ENCODE measurements around the gene ANTXR1. TPM values are rescaled to one million over a fixed set of nuclear protein-coding genes. Genes with fewer than 3 reads are reported as not detected.
"Not testable (repeated sequence)": the region's sequence is repeated elsewhere in the genome, so short reads cannot be mapped to it uniquely, and the experiment has no call there.

The ANTXR1 gene
- total RNA-seq, 1 donor from 2014 or later, result not detected

DNA sequence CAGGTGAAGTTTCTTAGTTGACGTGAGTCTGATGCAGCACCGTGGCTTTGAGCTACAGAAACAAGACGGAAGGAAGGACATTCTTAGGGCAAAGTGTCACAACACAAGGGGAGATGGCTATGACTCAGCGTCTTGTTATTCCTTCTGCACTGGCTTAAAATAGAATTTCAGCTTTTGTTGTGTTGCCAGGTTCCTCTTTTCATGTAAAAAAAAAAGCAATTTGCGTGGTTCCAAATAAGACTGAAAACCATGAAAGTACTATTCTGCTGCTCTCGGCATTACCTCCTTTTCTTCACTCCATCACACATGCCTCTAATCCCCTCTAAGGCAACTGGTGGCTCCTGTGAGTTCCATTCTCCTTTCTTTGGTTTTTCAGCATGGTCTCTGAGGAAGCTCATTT lies 150.1 kb downstream of the ANTXR1 start:
- intact Hi-C loops (cut with micrococcal nuclease), result no loop called here

DNA sequence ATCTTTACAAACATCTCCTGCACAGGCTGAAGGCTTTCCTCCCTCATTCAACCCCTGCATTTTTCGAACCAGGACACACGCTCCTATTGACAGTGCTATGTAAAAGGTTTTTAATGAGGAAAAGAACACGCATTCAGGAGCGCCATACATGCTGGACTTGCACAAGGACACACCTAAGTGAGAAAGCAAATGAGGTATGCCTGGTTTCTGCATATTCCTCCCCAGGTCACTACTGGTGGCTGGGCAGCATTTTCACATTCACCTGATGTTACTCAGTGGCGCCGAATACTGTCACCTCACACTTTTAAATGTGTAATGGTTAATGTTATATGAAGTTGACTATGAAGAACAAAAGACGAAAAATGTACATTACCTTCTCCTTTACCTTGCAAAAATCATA lies 150.6 kb downstream of the ANTXR1 start:
- intact Hi-C loops (cut with micrococcal nuclease), result no loop called here

DNA sequence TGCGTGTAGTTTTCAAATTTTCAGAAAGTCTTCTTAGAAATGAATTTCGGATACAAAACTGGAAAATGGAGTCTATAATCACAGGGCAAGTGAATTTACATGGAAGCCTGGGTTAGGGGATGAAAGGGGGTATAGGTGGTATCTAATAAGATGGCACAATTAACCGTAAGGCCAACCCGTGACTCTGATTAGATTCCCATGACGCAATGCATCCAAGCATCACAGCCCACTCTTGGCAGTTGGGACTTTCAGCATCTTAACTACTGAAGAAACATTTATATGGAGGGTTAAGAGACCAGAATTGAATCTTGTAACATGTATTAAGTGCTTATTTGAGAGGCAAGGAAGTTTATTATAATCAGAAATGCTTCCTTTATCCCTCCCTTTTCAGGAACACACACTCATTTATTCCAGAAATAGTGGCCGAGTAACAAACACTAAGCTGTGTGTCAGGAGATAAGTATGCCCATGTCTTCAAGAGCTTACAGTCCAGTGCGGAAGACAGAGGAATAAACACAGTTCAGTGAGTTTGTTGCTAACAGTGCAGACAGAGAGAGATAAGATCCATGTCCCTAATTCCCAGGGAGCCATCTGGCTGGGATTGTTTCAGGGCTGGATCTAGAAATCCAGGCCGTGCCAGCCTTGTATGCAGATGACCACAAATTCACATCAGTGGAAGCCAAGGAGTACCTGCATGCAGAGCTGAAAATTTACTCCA lies 151.2 kb downstream of the ANTXR1 start:
- intact Hi-C loops (cut with micrococcal nuclease), result no loop called here

DNA sequence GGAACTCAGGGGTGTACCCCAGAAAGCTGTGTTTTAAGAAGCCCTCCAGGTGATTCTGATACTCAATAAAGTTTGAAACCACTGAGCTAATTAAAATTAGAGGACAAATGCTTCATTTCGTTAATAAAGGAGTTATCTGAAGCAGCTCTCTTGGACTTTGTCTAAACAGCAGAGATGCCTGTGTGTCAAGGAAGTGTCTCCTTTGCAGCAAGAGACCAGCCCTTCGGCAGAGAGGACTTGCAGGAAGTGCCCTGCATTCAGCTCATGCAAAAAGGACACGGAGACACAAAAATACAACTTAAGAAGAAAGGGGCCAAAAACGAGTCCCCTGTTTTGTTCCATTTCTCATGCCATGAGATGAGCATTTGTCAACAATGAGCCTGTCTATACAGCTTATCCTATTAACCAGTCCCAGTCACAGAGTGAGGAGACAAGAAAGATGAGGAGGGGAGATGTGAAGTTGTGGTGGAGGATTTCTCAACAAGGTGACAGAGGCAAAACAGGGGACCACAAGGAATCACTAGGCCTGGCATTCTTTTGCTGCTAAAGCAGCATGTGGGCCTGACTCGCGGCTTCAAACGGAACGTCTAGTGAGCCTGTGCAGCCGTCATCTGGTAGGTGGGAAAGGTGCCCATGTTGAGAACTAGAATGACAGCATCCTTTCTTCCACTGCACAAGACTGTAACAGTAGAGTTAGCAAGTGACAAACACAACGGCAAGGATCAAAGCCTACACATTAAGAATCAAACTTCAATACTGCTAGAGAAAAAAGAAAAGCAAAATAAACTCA lies 152.3 kb downstream of the ANTXR1 start:
- intact Hi-C loops (cut with micrococcal nuclease), result no loop called here

GRCh38 chr2:69166465-69166811 lies 153.5 kb downstream of the ANTXR1 start:
- intact Hi-C loops (cut with micrococcal nuclease), result no loop called here

- intact Hi-C loops (cut with micrococcal nuclease), result no loop called here
Observed at GRCh38 chr2:69166812-69167468, 154.0 kb downstream of the ANTXR1 start.

GRCh38 chr2:69167469-69167822 lies 154.5 kb downstream of the ANTXR1 start:
- intact Hi-C loops (cut with micrococcal nuclease), result no loop called here

DNA sequence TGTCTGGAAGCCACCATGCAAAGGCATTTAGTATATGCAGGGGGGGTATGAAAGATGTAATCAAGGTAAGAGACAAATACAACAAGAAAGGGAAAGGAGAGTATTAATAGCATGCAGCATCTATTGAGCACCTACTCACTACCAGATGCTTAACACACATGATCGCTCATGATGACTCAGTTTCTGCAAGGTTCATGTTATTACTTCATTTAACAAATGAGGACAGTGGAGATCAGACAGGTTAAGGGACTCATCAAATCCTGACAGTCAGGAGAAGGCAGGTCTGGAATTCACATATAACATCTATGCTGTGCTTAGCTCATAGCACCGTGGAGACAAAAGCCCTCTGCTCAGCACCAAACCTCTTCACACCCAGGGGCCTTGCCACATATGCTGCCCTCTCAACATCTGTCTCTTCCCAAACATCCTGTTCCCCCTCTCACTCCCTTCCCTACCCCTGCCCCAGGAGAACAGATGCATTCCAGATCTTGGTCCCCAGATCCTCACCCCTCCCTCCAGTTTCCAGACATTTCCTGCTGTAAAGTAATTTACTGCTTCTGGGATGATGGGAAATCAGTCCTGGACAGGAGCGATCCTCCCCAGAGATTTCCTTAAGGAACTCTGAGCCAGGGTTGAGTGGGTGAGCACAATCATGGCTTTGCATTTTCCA lies 155.3 kb downstream of the ANTXR1 start:
- intact Hi-C loops (cut with micrococcal nuclease), result no loop called here

GRCh38 chr2:69168950-69169654 lies 156.1 kb downstream of the ANTXR1 start:
- intact Hi-C loops (cut with micrococcal nuclease), result no loop called here

DNA sequence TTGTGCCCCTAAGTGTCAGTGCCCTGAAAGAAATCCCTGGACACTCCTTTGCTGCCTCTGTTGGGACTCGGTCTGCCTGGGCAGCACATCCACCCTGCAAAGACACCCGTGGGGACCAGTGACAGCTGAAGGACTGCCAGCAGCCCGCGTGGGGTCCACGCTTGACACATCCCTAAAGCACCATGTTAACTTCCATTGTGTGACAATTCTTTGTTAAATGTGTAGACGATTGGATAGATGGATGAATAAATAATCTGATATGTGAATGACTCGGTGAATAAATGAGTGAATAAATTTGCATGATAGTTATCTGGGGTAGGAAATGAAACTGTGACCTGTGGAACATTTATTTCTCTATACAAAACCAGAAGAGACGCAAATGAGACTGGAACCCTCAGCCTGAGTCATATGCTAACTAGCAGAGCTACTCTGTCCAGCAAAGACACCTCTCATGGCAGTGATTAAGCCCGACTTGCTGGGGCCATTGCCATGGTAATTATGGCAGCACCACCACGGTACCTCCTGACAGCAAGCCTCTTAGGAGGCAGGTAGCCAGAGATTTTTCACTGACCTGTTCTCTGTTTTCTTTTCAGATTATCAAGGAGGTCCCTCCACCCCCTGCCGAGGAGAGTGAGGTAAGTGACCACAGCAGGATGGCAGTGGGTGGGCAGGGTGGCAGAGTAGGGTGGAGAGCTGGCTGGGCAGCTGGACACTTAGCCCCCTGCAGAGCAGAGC lies 156.8 kb downstream of the ANTXR1 start:
- intact Hi-C loops (cut with micrococcal nuclease), result no loop called here

DNA sequence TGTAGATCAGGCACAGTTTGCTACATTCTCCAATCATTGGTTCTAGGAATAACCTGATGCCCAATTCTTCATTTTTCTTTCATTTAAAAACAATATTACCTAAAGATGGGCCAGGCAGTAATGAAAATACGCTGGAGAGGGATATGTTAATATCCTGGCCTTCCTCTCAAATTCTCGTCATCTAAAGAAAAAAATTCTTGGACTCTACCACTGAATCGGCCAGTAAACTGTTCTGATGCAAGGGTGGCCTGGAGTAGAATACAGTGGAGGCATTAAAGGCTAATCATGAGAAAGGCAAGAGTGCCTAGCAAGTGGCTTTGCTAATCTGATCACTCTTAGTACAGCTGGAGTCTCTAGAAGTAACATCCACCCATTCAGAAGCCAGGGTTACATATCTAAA lies 157.7 kb downstream of the ANTXR1 start:
- intact Hi-C loops (cut with micrococcal nuclease), result no loop called here

- intact Hi-C loops (cut with micrococcal nuclease), result no loop called here
Observed at GRCh38 chr2:69171116-69171896, 158.3 kb downstream of the ANTXR1 start.

DNA sequence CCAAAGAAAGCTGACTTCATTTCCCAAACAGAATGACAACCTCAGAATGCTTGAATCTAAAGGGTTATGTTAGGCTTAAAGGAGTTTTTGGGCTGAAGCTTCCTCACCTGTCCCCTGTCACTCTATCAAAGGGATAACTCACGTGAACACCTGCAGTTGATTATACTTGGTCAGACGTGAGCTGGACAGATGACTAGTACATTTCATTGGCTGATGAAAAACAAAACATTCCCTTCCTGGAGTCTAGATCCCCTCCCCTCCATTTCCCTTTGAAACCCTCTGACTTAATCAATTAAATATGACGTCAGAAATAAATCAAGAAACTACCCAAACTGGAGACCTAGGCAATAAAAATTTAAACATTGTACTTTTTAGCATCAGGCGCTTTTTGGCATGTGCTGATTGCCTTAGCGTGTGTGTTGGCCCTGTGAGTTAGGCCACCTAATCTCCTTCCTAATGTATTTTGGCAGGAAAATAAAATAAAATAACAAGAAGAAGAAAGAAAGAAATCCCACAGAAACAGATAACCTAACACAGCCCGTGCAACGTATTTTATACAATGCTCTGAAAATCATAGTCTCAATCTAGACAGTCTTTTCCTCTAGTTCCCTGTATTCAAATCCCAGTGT lies 159.0 kb downstream of the ANTXR1 start:
- intact Hi-C loops (cut with micrococcal nuclease), result no loop called here

DNA sequence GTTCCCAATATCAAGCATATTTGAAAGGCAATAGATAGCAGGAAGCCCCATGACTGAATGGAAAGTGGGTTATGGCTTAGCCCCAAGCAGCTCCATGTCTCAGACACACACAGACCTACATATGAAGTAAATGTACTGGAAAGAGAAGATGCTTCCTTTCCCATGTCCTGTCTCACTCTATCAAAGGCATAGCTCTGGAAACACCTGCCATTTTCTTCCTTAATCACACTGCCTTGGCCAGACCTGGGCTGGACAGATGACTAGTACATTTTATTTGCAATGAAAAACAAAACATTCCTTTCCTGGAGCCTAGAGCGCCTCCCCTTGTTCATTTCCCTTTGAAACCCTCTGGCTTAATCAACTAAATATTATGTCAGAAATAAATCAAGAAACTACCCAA lies 160.7 kb downstream of the ANTXR1 start:
- intact Hi-C loops (cut with micrococcal nuclease), result no loop called here

DNA sequence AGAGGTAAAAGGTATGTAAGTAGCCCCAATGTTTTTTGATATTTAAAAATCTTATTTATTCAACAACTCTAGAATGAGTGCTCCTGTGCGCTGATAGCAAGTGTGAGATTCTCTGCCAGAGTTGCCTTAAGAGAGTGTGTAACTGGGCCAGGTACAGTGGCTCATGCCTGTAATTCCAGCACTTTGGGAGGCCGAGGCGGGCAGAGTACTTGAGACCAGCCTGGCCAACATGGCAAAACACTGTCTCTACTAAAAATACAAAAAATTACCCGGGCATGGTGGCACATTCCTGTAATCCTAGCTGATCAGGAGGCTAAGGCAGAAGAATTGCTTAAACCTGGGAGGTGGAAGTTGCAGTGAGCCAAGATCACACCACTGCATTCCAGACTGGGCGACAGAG lies 161.2 kb downstream of the ANTXR1 start:
- intact Hi-C loops (cut with micrococcal nuclease), result not testable (repeated sequence)

GRCh38 chr2:69175790-69176715 lies 163.1 kb downstream of the ANTXR1 start:
- intact Hi-C loops (cut with micrococcal nuclease), result no loop called here

DNA sequence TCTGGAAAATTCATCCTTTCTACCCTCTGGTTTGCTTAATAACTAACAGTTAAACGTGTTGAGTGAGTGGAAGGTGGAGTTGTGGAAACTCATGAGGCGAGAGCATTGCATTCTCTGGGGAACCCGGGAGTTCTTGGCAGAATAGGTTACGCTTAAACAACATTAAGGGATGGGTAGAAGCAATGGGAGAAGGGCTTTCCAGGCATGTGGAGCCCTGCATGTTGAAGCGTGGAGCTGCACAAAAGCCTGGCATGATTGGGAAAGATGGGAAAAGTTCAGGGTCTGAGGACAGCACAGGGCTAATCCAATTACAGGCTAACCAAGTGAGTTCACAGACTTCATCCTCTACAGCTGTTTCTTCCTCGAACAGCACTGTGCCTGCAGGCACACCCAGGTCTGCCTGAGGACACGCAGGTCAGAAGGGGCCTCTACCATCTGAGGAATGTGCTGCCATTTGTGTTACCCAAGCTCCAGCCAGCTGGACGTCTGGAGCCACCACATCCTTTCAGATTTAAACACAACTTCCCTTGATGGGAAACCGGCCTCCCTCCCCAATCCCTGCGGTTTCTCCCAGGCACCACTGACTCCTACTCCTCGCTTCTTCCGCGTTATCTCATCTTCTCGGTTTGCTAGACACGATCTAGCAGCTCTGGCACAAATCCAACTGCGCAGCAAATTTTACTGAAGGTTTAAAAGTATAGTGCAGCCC lies 164.2 kb downstream of the ANTXR1 start:
- intact Hi-C loops (cut with micrococcal nuclease), result no loop called here
